ENCODE measurements around the gene OR7G2.
"Not testable (repeated sequence)": the region's sequence is repeated elsewhere in the genome, so short reads cannot be mapped to it uniquely, and the experiment has no call there.

DNA sequence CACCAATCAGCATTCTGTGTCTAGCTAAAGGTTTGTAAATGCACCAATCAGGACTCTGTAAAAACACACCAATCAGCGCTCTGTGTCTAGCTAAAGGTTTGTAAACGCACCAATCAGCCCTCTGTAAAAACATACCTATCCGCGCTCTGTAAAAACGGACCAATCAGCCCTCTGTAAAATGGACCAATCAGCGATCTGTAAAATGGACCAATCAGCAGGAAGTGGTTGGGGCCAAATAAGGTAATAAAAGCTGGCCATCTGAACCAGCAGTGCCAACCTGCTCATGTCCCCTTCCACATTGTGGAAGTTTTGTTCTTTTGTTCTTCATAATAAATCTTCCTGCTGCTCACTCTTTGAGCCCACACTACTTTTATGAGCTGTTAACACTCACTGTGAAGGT lies 53.6 kb downstream of the OR7G2 start:
- TF ChIP-seq, protein P1, sequence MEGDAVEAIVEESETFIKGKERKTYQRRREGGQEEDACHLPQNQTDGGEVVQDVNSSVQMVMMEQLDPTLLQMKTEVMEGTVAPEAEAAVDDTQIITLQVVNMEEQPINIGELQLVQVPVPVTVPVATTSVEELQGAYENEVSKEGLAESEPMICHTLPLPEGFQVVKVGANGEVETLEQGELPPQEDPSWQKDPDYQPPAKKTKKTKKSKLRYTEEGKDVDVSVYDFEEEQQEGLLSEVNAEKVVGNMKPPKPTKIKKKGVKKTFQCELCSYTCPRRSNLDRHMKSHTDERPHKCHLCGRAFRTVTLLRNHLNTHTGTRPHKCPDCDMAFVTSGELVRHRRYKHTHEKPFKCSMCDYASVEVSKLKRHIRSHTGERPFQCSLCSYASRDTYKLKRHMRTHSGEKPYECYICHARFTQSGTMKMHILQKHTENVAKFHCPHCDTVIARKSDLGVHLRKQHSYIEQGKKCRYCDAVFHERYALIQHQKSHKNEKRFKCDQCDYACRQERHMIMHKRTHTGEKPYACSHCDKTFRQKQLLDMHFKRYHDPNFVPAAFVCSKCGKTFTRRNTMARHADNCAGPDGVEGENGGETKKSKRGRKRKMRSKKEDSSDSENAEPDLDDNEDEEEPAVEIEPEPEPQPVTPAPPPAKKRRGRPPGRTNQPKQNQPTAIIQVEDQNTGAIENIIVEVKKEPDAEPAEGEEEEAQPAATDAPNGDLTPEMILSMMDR (IDR thresholded peaks at IDR 0.05): not testable (repeated sequence)
- not testable (repeated sequence) for TF ChIP-seq EP300 (IDR thresholded peaks at IDR 0.05)

All from suprapubic skin (tissue), 3 donors.